ENCODE data around the gene SRP68. TPM values are rescaled to one million over a fixed set of nuclear protein-coding genes. Genes with fewer than 3 reads are reported as not detected.
A peak's percentile ranks its signal among the peaks of the same experiment; 100 is the strongest.

Gene SRP68
- total and polyA plus RNA-seq, 2 of the 8 experiments (the other 6 are each of a cell fraction or from before 2014, with no cell fraction given), result 57.7 to 83.5 TPM

GRCh38 chr17:76104140-76104895 is 32.0 kb upstream of the SRP68 start:
- Histone ChIP-seq H2BK5ac (ENCODE audit: low read depth, low read length) (peak overlapping the region; percentile 86), H4K5ac (ENCODE audit: insufficient read length, low read depth, low read length) (peak overlapping the region; percentile 59), H3K4me1 (replicated peaks in 1 of 4; ENCODE audit: control insufficient read depth in 3 of 4, insufficient read depth in 4 of 4, low read length in 3 of 4) (peaks cover 6 to 16% (median 9%) of the 10 kb centered on the region in 4 experiments; a peak in 6 of 7 replicates), H3K36me3 (ENCODE audit: control insufficient read depth in 2 of 4, insufficient read depth in 4 of 4, low read length in 3 of 4) (peaks cover 8 to 23% (median 12%) of the 10 kb centered on the region in 4 experiments), H3K23me2 (ENCODE audit: low read depth, low read length) (peaks cover 9% of the 10 kb centered on the region; the same call in 1 of the 2 replicates), H3K27ac (ENCODE audit: low read depth, low read length) (peak overlapping the region; percentile 78; the same call in 1 of the 2 replicates), H2AFZ (ENCODE audit: low read length) (peak overlapping the region; percentile 63; the same call in 1 of the 2 replicates), H3K79me1 (ENCODE audit: low read depth, low read length) (peaks cover 8% of the 10 kb centered on the region), H4K91ac (replicated peaks; ENCODE audit: insufficient read length, low read length) (peak overlapping the region; percentile 32), H3K4me2 (ENCODE audit: insufficient read depth in 1 of 2, low read depth in 2 of 2, low read length in 2 of 2) (peak overlapping the region; percentile 78 to 97), H3K18ac (ENCODE audit: extremely low read depth, low read length) (peak overlapping the region; percentile 99), H4K20me1 (replicated peaks in 1 of 2; ENCODE audit: control insufficient read depth in 1 of 2, insufficient read depth in 2 of 2, low read length in 2 of 2) (no peaks in the 10 kb centered on the region), H2BK120ac (replicated peaks; ENCODE audit: low read depth, low read length) (no peak overlapping the region), H3K9ac (replicated peaks in 1 of 4; ENCODE audit: extremely low read depth in 1 of 4, low read depth in 3 of 4, low read length in 3 of 4) (peak overlapping the region in 3 of 4 experiments; percentile 40 to 85 (median 70); a peak in 6 of 7 replicates), H2BK20ac (ENCODE audit: low read length) (peak overlapping the region; percentile 66; the same call in 1 of the 2 replicates), H3K27me3 (replicated peaks in 1 of 4; ENCODE audit: control insufficient read depth in 3 of 4, extremely low read depth in 1 of 4, insufficient read depth in 3 of 4, low read length in 3 of 4) (no peaks in the 10 kb centered on the region), H3K79me2 (ENCODE audit: control insufficient read depth in 1 of 2, insufficient read depth in 2 of 2, low read length in 2 of 2) (peaks cover 5 to 8% of the 10 kb centered on the region in 2 experiments; a peak in 3 of 4 replicates), H3K14ac (ENCODE audit: insufficient read length) (no peak overlapping the region), H3K4ac (replicated peaks; ENCODE audit: insufficient read length, low read depth, low read length) (peak overlapping the region; percentile 97), H3K23ac (ENCODE audit: insufficient read length) (no peak overlapping the region), H3K56ac (replicated peaks; ENCODE audit: insufficient read length, low read depth, low read length) (no peak overlapping the region), H2BK12ac (ENCODE audit: low read depth, low read length) (0 out of 2 replicates have a peak overlapping the region, but pooled peaks have one; percentile 87), H2BK15ac (ENCODE audit: low read length) (peak overlapping the region; percentile 92; the same call in 1 of the 2 replicates), H4K8ac (ENCODE audit: extremely low read depth, insufficient read depth, low read length) (peak overlapping the region; percentile 96), H3K9me3 (ENCODE audit: insufficient read depth in 2 of 2, low read depth in 1 of 2, low read length in 1 of 2) (no peaks in the 10 kb centered on the region), H2AK5ac (ENCODE audit: low read depth, low read length) (no peak overlapping the region; the same call in 1 of the 2 replicates), H3K4me3 (ENCODE audit: extremely low read depth in 1 of 4, insufficient read depth in 2 of 4, low read depth in 3 of 4, low read length in 4 of 4) (peak overlapping the region; percentile 53 to 81 (median 73); a peak in 6 of 8 replicates)
- 86% methylated on average over 28 of the region's 29 CpGs; no CpG with 5 or more reads in 1 of the 2 experiments for WGBS, 2 experiments (ENCODE audit: extremely low coverage in 1 of 2, insufficient coverage in 1 of 2, insufficient read length in 1 of 2, insufficient replicate concordance in 2 of 2, low coverage in 1 of 2, low lambda C conversion rate in 2 of 2, missing lambda C conversion rate in 1 of 2)
- TF ChIP-seq KDM5A (IDR thresholded peaks at IDR 0.05; ENCODE audit: low read length) (no peak), GTF2F1 (IDR thresholded peaks at IDR 0.05; ENCODE audit: borderline replicate concordance, low read depth, low read length) (no peak), HDAC2 (IDR thresholded peaks at IDR 0.05; ENCODE audit: borderline replicate concordance in 1 of 2, low read depth in 2 of 2, low read length in 2 of 2) (no peak), RAD21 (IDR thresholded peaks at IDR 0.05 in 1 of 2, conservative IDR thresholded peaks at IDR 0.05 in 1 of 2; ENCODE audit: low read depth in 2 of 2, low read length in 2 of 2) (0 out of 4 replicates have a peak, but pooled peaks of 1 of the 2 experiments have one; percentile 5)
- DNase-seq (ENCODE audit: low read depth in 1 of 2, low spot score in 2 of 2), result no peak
- FAIRE-seq, result no peak
- ChIA-PET POLR2A (ENCODE audit: partially characterized antibody) (interaction anchor here (0.6 to 4.6 kb wide), 18 partner anchors 8 to 553 kb away, joined by 3 to 23 read pairs (median 4); partner anchors contain the start of genes CDK3, GALR2, MRPL38 and SRP68), CTCF (ENCODE audit: partially characterized antibody) (interaction anchor here (0.8 to 41.5 kb wide), 14 partner anchors 11 to 325 kb away, joined by 3 to 778 read pairs (median 4); partner anchors contain the start of genes FOXJ1 and GALR2)

Measured in H1 (cell line).